ENCODE measurements around the gene CCDC3.
A peak's percentile ranks its signal among the peaks of the same experiment; 100 is the strongest.
"Not testable (repeated sequence)": the region's sequence is repeated elsewhere in the genome, so short reads cannot be mapped to it uniquely, and the experiment has no call there.

CCDC3 gene

DNA sequence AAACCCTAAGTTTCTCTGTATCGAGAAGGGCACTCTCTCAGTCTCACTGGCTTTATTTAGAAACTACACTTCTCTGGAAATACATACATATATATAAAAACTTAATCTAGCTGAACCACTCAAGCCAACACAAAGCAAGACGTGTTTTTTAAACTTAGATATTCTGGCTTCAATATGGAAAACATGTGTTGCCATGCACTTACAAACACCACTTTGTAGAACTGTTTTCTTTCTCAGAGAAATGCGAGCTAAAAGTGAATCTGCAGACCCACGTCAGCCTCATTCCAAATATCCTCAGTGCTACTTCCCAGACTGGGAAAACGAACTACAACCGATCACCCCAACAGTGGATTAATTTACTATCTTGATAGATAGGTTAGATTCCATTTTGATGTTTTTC is 1.7 kb downstream of the CCDC3 start:
- no peak for DNase-seq

DNA sequence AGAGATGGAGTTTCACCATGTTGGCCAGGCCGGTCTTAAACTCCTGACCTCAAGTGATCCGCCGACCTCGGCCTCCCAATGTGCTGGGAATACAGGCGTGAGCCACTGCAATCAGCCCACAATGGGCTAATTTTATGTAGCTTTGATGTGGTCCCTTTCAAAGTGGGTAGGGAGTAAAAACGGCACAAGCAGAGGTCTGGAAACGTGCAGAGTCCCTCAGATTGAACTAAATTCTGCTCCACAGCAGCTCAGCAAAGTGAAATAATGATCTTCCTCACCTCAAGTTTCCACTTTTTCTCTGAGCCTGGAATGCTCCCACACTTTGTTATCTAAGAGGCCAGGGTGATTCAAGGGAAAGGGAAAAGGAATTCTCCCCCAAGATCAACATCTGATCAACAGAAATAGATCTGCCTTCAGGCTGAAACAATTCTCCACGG is 6.1 kb downstream of the CCDC3 start:
- DNase-seq: no peak

DNA sequence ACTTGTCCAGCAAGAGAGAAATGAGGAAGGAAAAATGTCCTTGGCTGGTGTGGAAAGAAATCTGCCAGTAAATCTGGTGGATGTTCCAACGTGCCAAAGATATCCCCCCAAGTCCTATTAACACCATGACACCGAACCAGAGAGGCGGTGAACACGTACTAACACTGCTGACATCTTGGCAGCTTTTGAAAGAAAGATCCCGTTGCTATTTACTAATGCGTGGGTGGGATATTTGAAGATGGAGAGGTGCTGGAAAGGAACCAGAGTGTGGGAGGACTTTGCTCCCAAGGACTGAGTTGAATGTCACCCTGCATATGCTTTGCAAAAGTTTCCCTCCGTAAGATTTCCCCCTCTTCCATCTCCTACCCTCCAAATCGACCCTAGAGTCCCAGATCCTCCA is 7.9 kb downstream of the CCDC3 start:
- DNase-seq: no peak

DNA sequence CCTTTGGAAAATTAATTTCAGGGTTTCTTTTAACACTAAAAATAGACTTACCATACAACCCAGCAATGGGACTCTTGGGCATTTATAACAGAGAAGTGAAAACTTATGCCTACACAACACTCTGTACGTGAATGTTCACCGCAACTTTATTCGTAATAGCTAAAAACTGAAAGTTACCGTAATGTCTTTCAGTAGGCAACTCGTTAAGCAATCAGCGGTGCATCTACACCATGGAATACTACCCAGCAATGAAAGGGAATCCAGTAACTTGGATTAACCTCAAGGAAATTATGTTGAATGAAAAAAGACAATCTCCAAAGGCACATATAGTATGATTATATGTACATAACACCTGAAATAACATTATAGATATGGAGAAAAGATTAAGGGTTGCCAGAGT is 16.2 kb downstream of the CCDC3 start:
- DNase-seq: peak; percentile 29

DNA sequence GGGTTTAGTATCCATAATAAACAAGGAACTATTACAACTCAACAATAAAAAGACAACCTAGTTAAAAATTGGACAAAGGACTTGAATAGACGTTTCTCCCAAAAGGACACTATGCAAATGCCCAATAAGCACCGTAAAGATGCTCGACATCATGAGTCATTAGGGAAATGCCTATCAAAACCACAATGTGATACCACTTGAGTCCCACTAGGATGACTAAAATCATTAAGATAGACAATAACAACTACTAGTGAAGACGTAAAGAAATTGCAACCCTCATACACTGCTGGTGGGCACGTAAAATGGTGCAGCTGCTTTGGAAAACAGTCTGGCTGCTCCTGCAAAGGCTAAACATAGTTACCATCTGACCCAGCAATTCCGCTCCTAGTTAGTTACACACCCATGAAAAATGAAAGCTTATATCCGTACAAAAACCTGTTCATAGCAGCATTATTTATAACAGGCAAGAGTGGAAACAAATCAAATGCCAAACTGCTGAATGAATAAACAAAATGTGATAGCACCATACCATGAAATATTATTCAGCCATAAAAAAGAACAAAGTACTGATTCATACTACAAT is 17.3 kb downstream of the CCDC3 start:
- DNase-seq: no peak

DNA sequence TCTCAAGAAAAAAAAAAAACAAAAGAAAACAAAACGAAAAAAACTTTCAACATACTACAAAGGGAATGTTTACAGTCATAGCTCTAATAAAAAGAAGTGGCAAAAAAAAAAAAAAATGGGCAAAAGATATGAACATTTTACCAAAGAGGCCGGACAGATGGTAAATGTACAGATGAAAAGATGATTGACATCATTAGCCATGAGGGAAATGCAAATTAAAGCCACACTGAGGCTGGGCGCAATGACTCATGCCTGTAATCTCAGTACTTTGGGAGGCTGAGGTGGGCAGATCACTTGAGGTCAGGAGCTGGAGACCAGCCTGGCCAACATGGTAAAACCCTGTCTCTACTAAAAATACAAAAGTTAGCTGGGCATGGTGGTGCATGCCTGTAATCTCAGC is 17.9 kb downstream of the CCDC3 start:
- not testable (repeated sequence) for DNase-seq

DNA sequence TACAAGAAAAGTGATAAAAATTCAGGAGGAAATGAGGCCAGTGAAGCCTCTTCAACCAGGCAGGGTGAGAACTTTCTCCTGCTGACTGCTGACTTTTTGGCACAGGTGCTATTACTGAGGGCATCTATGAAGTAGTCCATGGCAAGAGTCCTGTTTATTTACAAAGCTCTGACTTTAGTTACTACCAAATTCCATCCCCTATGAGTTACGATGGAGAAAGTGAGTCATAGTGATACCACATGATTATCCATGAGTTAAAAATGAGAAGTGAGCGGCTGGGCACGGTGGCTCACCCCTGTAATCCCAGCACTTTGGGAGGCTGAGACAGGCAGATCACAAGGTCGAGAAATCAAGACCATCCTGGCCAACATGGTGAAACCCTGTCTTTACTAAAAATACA is 19.9 kb downstream of the CCDC3 start:
- peak; percentile 45 for DNase-seq

DNA sequence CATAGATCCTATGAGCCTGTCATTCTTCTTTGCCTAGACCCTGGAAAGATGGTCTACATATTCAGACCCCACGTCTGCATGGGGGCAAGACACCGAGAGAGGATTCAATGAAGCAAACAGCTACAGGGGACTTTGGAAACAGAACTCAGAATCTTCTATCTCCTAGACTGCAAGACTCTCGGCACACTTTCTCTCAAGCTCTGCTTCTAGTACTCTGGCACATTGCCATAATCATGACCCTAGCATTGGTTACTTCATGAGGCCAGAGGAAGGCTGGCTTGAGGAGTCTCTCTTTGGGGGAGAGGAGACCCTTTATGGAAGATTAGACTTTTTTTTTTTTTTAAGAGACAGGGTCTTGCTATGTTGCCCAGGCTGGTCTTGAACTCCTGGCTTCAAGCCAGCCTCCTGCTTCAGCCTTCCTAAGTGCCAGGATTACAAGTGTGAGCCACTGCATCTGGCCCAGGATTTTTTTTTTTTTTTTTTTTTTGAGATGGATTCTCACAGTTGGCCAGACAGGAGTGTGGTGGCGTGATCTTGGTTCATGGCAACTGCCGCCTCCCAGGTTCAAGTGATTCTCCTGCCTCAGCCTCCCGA is 20.7 kb downstream of the CCDC3 start:
- no peak for DNase-seq

DNA sequence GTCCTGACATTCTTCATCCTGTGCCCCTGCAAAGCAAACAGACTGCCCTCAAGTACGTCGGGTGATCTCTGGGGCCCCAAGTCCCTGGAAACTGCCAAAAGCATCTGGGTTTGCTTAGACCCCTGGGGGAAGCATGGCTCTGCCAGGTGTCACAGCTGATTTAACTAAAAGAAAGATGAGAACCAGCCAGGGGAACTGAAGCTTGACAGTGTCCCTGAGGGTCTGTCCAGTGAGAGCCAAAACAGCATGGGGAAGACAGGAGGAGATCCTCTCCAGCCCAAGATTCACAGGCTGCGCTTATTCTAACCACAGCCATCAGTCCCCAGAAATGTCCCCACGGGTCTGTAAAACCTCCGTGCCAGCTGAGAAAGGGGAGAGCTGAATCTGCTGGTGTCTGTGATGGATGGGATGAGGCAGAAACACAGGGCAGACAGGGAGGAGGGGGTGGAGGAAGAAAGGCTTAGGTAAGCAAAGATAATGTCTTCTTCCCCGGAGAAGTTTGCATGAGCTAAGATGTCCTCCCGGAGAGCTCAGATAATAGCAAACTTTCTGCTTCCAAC is 21.3 kb downstream of the CCDC3 start:
- no peak for DNase-seq

DNA sequence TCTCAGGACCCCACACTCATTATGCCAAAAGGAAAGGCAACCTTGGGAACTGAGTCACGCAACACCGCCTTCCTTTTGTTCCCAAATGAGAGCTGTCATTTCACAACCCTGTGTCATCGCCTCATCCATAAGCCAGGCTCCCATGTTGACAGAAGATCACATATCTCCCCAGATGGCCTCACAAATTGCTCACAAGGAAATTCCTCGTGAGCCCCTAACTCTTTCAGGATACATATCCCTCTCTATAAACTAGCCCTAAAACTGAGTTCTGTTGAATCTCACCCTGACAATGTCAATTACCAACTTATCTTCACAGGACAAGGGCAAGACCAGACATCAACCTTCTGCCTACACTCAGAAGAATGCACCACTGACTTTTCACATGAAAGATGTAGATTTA is 22.6 kb downstream of the CCDC3 start:
- DNase-seq: no peak

DNA sequence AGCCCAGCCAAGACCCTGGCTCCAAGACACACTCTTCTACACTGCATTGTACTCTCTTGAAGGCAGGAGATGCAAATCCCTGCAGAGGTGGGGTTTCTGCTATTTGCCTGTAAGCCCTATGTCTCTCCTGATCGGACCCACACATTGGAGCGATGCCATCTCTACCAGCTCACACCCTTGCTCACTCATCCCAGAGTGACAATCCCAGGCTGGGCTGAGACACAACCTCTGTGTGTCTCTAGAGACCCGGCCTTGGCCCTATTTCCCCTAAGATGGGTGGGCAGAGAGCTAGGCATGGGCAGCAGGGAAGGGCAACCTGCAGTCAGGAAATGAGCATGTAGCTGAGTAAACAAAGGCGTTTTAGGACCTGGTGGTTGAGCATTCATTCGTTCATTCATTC is 25.6 kb downstream of the CCDC3 start:
- DNase-seq: no peak

DNA sequence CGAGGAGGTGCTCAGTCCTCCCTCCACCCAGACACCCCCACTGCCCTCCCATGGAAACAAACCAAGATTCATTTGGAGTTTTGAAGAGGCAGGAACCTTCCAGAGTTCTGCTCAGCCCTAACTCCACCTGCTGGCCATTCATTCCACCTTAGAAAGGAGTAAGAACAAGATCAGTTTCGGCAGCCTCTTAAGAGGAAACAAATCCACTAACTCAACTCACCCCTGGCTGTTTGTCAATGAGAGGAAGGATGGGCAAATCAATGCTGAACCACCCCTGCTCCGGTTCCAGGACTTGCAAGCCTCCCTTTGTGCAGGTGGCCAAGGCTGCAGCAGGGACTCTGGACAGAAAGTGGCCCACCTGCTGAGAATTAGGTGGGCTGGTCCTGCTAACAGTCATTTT is 26.2 kb downstream of the CCDC3 start:
- DNase-seq: no peak

DNA sequence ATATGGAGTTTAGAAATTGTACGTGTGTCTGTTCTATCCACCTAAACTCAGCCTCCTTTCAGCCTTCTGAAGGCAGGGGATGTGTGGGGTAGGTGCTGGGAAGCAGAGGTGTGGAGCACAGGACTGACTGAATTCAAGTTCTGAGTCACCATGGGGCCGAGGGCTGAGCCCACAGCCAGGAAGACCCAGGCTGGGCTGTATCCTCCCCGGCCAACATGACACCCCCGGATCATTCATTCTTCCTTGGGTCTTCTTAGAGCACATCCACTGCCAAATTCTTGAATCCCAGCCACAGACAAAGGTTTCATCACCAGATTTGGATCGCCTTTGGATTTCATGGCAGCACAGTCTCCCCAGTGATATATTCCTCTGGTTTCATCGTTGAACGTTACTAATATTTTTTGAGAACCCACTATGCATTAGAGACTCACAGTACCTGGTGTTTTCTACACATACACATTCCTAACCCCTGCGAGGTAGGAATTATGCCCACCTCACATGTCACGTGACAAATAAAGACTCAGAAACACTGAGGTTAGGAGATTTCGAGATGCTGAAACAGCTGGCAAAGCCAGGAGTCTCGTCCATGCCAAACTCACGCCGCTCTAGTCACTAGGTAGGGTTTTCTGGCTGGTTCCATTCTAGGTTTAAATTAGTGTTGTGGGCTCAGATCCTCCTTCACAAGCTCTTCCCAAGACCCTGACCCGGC is 26.9 kb downstream of the CCDC3 start:
- DNase-seq: no peak

DNA sequence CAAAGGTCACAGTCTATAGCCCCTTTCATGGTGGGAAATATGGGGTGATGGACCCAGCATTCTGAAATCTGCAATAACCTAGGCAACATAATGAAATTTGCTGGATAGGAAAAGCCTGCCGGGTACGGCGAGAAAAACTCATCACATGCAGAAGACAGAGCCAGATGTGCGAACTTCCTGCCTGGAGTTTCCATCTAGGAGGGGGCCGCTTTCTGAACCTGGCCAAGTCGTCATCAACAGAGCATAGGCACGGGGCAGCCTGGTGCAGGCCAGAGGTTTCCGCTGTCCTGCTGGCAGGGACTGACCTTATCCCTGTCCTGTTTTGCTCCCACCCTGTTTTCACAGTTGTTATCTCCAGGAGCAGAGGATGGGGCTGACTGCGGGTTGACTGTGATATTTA is 27.4 kb downstream of the CCDC3 start:
- no peak for DNase-seq

DNA sequence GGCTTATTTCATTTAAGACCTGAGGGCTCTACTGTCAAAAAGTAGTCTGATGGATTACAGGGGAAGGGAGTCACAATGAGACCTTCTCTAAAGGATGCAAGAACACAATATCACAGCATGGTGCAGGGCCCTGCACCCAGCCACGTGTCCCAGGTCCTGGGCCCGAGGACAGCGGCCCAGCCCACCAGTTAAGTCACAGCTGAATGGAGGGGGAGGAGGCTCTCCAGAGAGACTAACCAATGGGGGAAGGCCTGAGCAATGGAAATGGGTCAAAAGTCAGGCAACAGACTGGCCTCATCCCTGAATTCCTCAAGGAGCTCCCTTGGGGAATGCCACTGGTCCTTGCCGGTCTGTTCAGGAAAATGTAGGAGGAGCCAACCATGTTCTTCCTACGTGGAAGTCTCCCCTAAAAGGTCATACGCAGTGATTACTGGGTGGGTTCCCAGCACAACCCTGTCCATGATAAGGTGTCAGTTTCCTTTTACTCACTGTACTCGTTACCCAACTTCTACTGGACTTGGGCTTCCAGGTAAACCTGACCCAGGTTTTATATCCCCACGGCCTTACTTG is 28.3 kb downstream of the CCDC3 start:
- DNase-seq: no peak

DNA sequence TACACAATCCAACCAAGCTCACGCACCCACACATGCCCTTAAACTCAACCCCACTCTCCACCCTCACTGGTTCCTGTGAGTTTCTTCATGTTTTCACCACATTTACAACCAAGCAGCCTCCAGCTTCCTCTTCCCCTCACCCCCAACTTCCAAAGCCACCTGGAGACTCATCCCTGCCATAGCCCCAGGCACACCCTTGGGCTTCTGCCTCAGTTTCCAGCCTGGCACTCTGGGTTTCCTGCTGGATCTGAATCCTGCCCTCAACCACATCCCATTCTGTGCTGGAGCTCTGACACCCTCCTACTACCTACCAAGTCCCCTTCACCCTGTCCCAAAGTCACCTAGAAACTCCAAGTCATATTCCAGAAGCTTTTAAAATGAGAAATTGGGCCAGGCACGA is 29.4 kb downstream of the CCDC3 start:
- no peak for DNase-seq

DNA sequence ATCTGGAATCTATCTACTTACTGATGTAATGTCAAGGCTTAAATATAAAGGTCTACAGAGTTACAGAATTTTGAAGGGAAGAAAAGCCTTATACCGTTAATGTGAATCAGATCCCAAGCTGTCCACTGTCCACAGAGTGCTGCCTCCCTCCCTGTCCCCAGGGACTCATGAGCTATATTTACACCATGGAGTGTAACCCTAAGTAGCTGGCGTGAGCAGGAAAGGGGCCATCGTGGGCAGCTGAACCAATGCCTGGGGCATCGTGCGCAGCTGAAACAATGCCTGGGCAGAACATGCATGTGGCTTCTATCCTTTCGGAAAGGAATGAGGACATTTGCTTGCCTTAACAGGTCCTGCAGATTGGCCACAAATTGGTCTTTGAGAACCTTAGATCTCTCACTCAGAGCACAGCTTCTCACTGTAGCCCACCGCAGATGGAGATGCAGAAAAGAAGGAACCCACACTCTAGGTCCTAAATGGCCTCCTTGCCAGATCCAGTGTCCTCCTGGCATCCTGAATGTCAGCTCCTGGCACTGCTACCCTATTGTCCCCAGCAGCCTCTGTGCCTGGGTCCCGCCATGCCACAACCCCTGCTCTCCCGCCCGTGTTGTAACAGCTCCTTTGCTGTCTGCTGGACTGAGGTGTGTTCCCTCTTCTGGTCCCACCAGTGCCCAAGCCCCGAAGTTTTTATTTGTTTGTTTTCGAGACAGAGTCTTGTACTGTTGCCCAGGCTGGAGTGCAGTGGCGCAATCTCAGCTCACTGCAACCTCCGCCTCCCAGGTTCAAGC is 30.3 kb downstream of the CCDC3 start:
- no peak for DNase-seq

DNA sequence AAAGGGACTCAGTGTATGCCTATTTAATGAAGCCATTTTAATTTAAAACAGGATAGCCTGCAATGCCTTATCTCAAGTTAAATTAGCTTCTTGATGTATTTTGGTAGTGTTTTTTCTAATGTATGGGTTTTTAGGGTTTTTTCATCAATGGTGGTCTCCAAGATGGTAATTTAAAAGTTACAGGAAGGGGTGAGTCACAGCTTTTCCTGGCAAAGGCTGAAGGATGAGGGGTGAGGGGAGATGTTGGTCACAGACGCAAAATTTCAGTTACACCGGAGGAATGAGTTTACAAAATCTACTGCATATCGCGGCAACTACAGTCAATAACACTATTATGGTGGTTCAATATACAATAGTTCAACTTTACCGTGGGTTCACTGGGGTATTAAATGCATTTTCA is 31.6 kb downstream of the CCDC3 start:
- DNase-seq: no peak

DNA sequence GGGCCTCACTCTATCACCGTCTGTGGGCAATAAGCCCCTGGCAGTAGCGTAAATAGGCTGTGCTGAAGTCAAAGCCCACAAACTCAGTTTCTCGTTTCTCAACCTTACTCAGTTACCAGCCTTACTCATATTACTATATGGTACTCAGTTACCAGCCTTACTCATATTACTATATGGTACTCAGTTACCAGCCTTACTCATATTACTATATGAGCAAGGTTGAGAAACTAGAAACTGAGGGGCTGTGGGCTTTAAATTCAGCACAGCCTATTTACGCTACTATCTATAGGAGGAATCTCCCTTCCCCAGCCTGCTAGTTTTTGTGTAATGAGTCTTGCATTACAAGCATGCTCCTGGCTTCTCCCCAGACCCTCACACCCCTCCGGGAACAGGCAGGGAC is 35.4 kb downstream of the CCDC3 start:
- DNase-seq: no peak

DNA sequence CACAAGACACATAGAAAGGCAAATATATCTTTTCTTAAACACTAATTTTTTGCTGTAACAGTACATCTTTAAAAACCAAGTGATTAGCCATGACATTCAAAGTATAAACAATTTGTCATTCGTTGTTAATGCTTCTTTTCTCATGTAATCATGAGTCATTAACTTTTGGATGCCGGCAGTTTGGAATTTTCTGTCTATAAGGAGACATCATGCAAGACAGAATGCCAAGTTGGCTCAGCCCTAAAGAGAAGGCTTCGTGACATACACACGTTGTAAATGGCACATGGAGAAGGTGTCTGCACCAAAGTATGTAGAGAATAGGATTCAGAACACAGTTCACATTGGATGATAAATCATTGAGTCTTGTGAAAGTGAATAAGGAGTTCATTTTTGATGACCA is 35.9 kb downstream of the CCDC3 start:
- DNase-seq: no peak

DNA sequence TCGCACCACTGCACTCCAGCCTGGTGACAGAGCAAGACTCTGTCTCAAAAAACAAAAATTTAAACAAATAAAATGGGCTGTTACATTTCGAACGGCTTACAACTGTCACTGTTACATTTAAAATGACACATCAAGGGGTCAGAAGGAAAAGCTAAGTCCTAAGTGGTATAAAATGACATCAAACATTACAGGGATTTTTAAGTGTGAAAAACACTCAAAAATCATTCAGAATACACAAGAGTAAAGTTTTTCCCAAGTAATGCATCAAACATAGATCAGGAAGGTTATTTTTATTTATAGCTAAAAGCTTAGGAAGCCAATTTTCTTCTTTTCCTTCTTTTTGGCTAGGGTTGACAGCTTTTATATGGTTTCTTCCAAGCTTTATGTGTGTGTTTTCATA is 39.0 kb downstream of the CCDC3 start:
- no peak for DNase-seq

DNA sequence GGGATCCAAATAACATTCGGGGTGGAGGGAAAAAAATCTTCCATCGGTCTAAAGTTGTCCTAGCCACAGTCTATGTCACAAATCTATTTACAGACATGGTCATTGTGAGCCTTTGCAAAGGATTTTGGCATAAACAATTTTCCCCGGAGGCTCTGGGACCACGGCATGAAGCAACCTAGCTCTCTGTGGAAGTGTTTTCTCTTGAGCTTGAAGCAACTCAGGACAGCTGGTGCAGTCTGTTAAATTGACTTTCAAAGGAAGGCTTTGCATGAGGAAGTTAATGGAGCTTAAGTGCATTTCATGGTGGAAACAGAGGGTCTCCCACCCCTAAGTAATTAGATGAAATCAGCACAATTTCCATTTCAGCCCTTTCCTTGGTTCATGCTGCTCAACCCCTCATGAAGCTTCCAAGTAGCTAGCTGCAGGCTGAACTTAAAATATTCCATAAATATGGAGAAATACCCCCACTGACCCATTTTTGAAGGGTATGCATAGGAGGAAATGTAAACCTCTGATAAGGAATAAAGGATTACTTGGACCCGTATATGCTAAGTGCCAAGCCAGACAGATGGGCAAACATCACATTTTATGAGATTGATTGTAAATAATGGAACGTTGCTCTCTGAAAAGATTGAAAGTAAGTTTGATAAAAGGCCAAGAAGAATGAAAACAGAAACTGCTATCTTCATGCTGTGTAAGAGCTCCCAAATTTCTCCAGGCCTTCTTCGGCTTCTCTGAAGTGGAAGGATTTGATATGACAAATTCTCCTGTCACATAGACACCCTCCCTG is 39.9 kb downstream of the CCDC3 start:
- DNase-seq: no peak
